GM12878 (cell line): ENCODE results near the gene VTCN1. TPM values are rescaled to one million over a fixed set of nuclear protein-coding genes. Genes with fewer than 3 reads are reported as not detected.

Experiments used
- ATAC-seq: fragments of 200-7000 bp; cut with Tn5 transposase; 3 replicates; pipeline ENCODE4 v1.9.1; 2020; ENCODE audit warnings: mild to moderate bottlenecking, moderate library complexity
- BruUV-seq: library from RNA; stranded (reverse); fragments of 400-500 nt; replicated peaks from 2 replicates; lab custom pipeline; 2021; lab: Mats Ljungman, UMichigan
- CTCF ChIA-PET: fragments of 300-600 bp; sonication (Branson Sonifier 250); formaldehyde crosslinking; extraction: SDS; loops from one replicate; lab custom pipeline; 2021; ENCODE audit warnings: inconsistent platforms; lab: Yijun Ruan, JAX
- POLR2A ChIA-PET: fragments of 350-600 bp; formaldehyde crosslinking; extraction: SDS; loops from one replicate; lab custom pipeline; 2021; ENCODE audit warnings: inconsistent platforms; lab: Charles Lee
- RAD21 ChIA-PET: fragments of 300-600 bp; sonication (Branson Sonifier 250); formaldehyde crosslinking; loops from one replicate; lab custom pipeline; 2023; ENCODE audit warnings: antibody characterized with exemption; ENCODE audit not compliant: unreplicated experiment; lab: Charles Lee
- SMC1A ChIA-PET: fragments of 300-600 bp; sonication (Branson Sonifier 250); formaldehyde crosslinking; loops from one replicate; lab custom pipeline; 2023; ENCODE audit not compliant: unreplicated experiment, uncharacterized antibody; lab: Charles Lee
- DNase-seq: peaks from one replicate; pipeline ENCODE4 v3.0.0-alpha.2; 2011; ENCODE audit warnings: low read depth, low spot score
- FAIRE-seq: peaks from 3 replicates; lab custom pipeline; 2011; peaks lifted over from hg19 to GRCh38; lab: Jason Lieb, UNC
- H2AFZ ChIP-seq: 2 replicates; pipeline ENCODE4 v1.6.0; 2011; ENCODE audit warnings: low read depth, low read length, control low read depth; ENCODE audit not compliant: control insufficient read depth
- H3K27ac ChIP-seq: 2 replicates; pipeline ENCODE4 v1.5.1; 2011; ENCODE audit warnings: control low read depth; ENCODE audit not compliant: control insufficient read depth, insufficient read depth
- H3K27me3 ChIP-seq, 2 experiments: replicated peaks in 1 of 2; 2 replicates each; pipeline versions ENCODE4 v1.6.0 to v1.6.1; 2011; ENCODE audit warnings: low read length in 1 of 2; ENCODE audit not compliant: control insufficient read depth in 2 of 2, insufficient read depth in 2 of 2
- H3K36me3 ChIP-seq, 2 experiments: 2 replicates each; pipeline ENCODE4 v1.5.1; 2011; ENCODE audit warnings: low read length in 1 of 2; ENCODE audit not compliant: control insufficient read depth in 2 of 2, insufficient read depth in 2 of 2
- H3K4me1 ChIP-seq: 2 replicates; pipeline ENCODE4 v1.6.1; 2011; ENCODE audit warnings: mild to moderate bottlenecking, low read length, moderate library complexity, mixed read lengths; ENCODE audit not compliant: control insufficient read depth, insufficient read depth
- H3K4me2 ChIP-seq: 2 replicates; pipeline ENCODE4 v1.6.0; 2011; ENCODE audit warnings: control low read depth; ENCODE audit not compliant: control insufficient read depth, insufficient read depth
- H3K4me3 ChIP-seq: fragments of 200-600 bp; sonication (generic); 2 replicates; pipeline ENCODE4 v1.5.1; 2016
- H3K79me2 ChIP-seq: 2 replicates; pipeline ENCODE4 v1.6.0; 2011; ENCODE audit warnings: low read length; ENCODE audit not compliant: control insufficient read depth, insufficient read depth
- H3K9ac ChIP-seq: 2 replicates; pipeline ENCODE4 v1.8.0; 2011; ENCODE audit warnings: low read length, control low read depth, mixed read lengths; ENCODE audit not compliant: control insufficient read depth, insufficient read depth
- H3K9me3 ChIP-seq: replicated peaks from 3 replicates; pipeline ENCODE4 v1.5.1; 2011; ENCODE audit warnings: mild to moderate bottlenecking, low read length; ENCODE audit not compliant: control insufficient read depth, insufficient read depth
- H4K20me1 ChIP-seq: 2 replicates; pipeline ENCODE4 v1.6.0; 2011; ENCODE audit not compliant: control insufficient read depth, insufficient read depth
- ATF3 ChIP-seq: IDR thresholded peaks from 2 replicates; pipeline ENCODE4 v1.6.1; 2011; ENCODE audit warnings: low read depth, mild to moderate bottlenecking, low read length, moderate library complexity, borderline replicate concordance; ENCODE audit errors: extremely low read depth
- BCL11A ChIP-seq: IDR thresholded peaks from 2 replicates; pipeline ENCODE4 v1.6.1; 2011; ENCODE audit warnings: low read depth, low read length
- CBFB ChIP-seq: IDR thresholded peaks from 2 replicates; pipeline ENCODE4 v1.6.1; 2016; ENCODE audit warnings: antibody characterized with exemption, low read depth
- CBX5 ChIP-seq: sonication (generic); IDR thresholded peaks from 2 replicates; pipeline ENCODE4 v1.6.1; 2016; ENCODE audit warnings: low read depth, moderate library complexity, mild to moderate bottlenecking, inconsistent platforms
- CHD1 ChIP-seq: IDR thresholded peaks from 2 replicates; pipeline ENCODE4 v1.6.1; 2012; ENCODE audit warnings: low read depth, low read length, improper control_type of control experiment
- GABPA ChIP-seq: IDR thresholded peaks from 2 replicates; pipeline ENCODE4 v1.6.1; 2014; ENCODE audit warnings: antibody characterized with exemption, low read depth, mild to moderate bottlenecking, inconsistent platforms
- GATAD2B ChIP-seq: fragments of 450-650 bp; conservative IDR thresholded peaks from 2 replicates; pipeline ENCODE4 v1.6.1; 2017; ENCODE audit warnings: low read depth, mild to moderate bottlenecking, moderate library complexity
- HCFC1 ChIP-seq: fragments of 150-350 bp; IDR thresholded peaks from 2 replicates; pipeline ENCODE4 v1.6.1; 2014; ENCODE audit warnings: low read length
- HDAC6 ChIP-seq: fragments of 200-600 bp; sonication (generic); IDR thresholded peaks from one replicate; pipeline ENCODE4 v1.8.0; 2017; ENCODE audit warnings: antibody characterized with exemption; ENCODE audit not compliant: unreplicated experiment
- MYC ChIP-seq: IDR thresholded peaks from 2 replicates; pipeline ENCODE4 v1.6.1; 2011; ENCODE audit warnings: mild to moderate bottlenecking, low read length, moderate library complexity, inconsistent platforms; ENCODE audit not compliant: insufficient read depth, insufficient replicate concordance, insufficient read length, severe bottlenecking
- NFYA ChIP-seq: IDR thresholded peaks from 2 replicates; pipeline ENCODE4 v1.6.1; 2011; ENCODE audit warnings: low read depth, mild to moderate bottlenecking, low read length, improper control_type of control experiment, borderline replicate concordance
- NR2F1 ChIP-seq: fragments of 450-650 bp; conservative IDR thresholded peaks from 2 replicates; pipeline ENCODE4 v1.6.1; 2017; ENCODE audit warnings: mild to moderate bottlenecking
- NRF1 ChIP-seq: conservative IDR thresholded peaks from 2 replicates; pipeline ENCODE4 v1.6.1; 2011; ENCODE audit warnings: mild to moderate bottlenecking, low read depth, low read length, improper control_type of control experiment
- PAX8 ChIP-seq: fragments of 450-650 bp; IDR thresholded peaks from 2 replicates; pipeline ENCODE4 v1.6.1; 2017; ENCODE audit warnings: mild to moderate bottlenecking, moderate library complexity
- RUNX3 ChIP-seq: IDR thresholded peaks from 2 replicates; pipeline ENCODE4 v1.6.1; 2012; ENCODE audit warnings: low read length, inconsistent platforms
- TCF3 ChIP-seq: IDR thresholded peaks from 2 replicates; pipeline ENCODE4 v1.6.1; 2012; ENCODE audit warnings: low read depth, mild to moderate bottlenecking, low read length, borderline replicate concordance; ENCODE audit not compliant: insufficient read depth
- ZNF207 ChIP-seq: fragments of 450-650 bp; IDR thresholded peaks from 2 replicates; pipeline ENCODE4 v1.6.1; 2014; ENCODE audit warnings: antibody characterized with exemption, mild to moderate bottlenecking, borderline replicate concordance
- ZNF592 ChIP-seq: fragments of 450-650 bp; IDR thresholded peaks from 2 replicates; pipeline ENCODE4 v1.6.1; 2017; ENCODE audit warnings: mild to moderate bottlenecking, moderate library complexity
- WGBS: methylation state at CpG from one replicate; pipeline ENCODE4 v1.1.6; 2016; ENCODE audit warnings: low lambda C conversion rate; ENCODE audit not compliant: insufficient replicate concordance, insufficient coverage; ENCODE audit errors: missing lambda C conversion rate; 5-methylcytosine and 5-hydroxymethylcytosine counted together
- in situ Hi-C: fragments of 300-500 bp; cut with MboI; formaldehyde crosslinking; loops from 9 replicates; pipeline ENCODE4 v1.14.3; 2018; ENCODE audit warnings: mixed read lengths
- intact Hi-C: fragments of 100-400 bp; cut with micrococcal nuclease; formaldehyde crosslinking; loops from one replicate; pipeline ENCODE4 v1.14.2; 2022; ENCODE audit not compliant: unreplicated experiment
- polyA plus RNA-seq, 11 experiments: library from polyadenylated mRNA; depleted of rRNA in 4 of 11; unstranded in 6 of 11; stranded (reverse) in 5 of 11; fragments of >200 nt; fragmentation: Nextera tagmentation in 4 of 11; fragmentation: Illumina TruSeq in 1 of 11; extraction: Ambion mirVana in 4 of 11; extraction: Trizol in 1 of 11; gene quantifications; 1 replicate in 1 of 11; 2 replicates in 10 of 11; pipeline versions ENCODE4 v1.2.1 to v1.2.3, GENCODE V29; 2011 to 2016; ENCODE audit warnings: inconsistent platforms in 2 of 11, missing spikeins in 2 of 11, low read depth in 1 of 11
- total RNA-seq, 4 experiments: library from RNA; depleted of rRNA in 3 of 4; stranded (reverse); fragments of >200 nt in 3 of 4; fragmentation: Illumina TruSeq in 1 of 4; extraction: Trizol in 1 of 4; gene quantifications; 2 replicates each; pipeline versions ENCODE4 v1.2.1 to v1.2.3, GENCODE V29; 2013 to 2021
- TF ChIP-seq, protein P1 (sequence below): IDR thresholded peaks from 2 replicates; pipeline ENCODE4 v1.6.1; 2011; ENCODE audit warnings: mild to moderate bottlenecking, low read depth, low read length, moderate library complexity; ENCODE audit not compliant: insufficient replicate concordance

Gene VTCN1
- total and polyA plus RNA-seq, 10 of the 15 experiments (the other 5 are each of a cell fraction or from before 2014, with no cell fraction given), result not detected

- Histone ChIP-seq H3K9me3 (no peaks in the 10 kb centered on the region), H3K27ac (no peak overlapping the region), H3K36me3 (no peaks in the 10 kb centered on the region), H3K27me3 (no peaks in the 10 kb centered on the region), H2AFZ (no peak overlapping the region), H4K20me1 (no peaks in the 10 kb centered on the region), H3K79me2 (no peaks in the 10 kb centered on the region), H3K4me3 (no peak overlapping the region), H3K4me2 (no peak overlapping the region), H3K9ac (no peak overlapping the region), H3K4me1 (no peaks in the 10 kb centered on the region)
- SMC1A ChIA-PET, result no interaction called here
- TF ChIP-seq CBFB (no peak), ZNF592 (no peak), NFYA (no peak), ZNF207 (no peak), RUNX3 (no peak), GATAD2B (no peak), GABPA (no peak), TCF3 (no peak), ATF3 (no peak), MYC (no peak), NR2F1 (no peak), CHD1 (no peak), BCL11A (no peak), HDAC6 (no peak), HCFC1 (no peak), PAX8 (no peak), NRF1 (no peak), CBX5 (no peak)
- TF ChIP-seq, protein P1, sequence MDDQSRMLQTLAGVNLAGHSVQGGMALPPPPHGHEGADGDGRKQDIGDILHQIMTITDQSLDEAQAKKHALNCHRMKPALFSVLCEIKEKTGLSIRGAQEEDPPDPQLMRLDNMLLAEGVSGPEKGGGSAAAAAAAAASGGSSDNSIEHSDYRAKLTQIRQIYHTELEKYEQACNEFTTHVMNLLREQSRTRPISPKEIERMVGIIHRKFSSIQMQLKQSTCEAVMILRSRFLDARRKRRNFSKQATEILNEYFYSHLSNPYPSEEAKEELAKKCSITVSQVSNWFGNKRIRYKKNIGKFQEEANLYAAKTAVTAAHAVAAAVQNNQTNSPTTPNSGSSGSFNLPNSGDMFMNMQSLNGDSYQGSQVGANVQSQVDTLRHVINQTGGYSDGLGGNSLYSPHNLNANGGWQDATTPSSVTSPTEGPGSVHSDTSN, result no peak
- RAD21 ChIA-PET, result no interaction called here
- ATAC-seq, result no peak
- DNase-seq, result no peak
- in situ Hi-C loops, result no loop called here
- WGBS, result 24% methylated on average over 4 of the region's 4 CpGs
- CTCF ChIA-PET, result no interaction called here
- POLR2A ChIA-PET, result no interaction called here
- FAIRE-seq, result no peak
- BruUV-seq, result no TSS peak
- intact Hi-C loops, result no loop called here
Measured at GRCh38 chr1:117231748-117232373, 21.1 kb upstream of the VTCN1 start.
